Skin of body (tissue), 1 donor: ENCODE results near the gene TERB1. TPM values are rescaled to one million over a fixed set of nuclear protein-coding genes. Genes with fewer than 3 reads are reported as not detected.

Experiments used
- total RNA-seq: library from RNA; depleted of rRNA; stranded (reverse); fragments of >200 nt; gene quantifications from one replicate; pipeline ENCODE4 v1.2.3, GENCODE V29; 2014

The TERB1 gene
- total RNA-seq, 1 donor from 2014 or later, result 0.10 TPM

Other genes starting within 250 kb of the TERB1 start
- gene CKLF, start 249.0 kb downstream of the TERB1 start, total RNA-seq, result 35.5 TPM
- gene CMTM1, start 235.1 kb downstream of the TERB1 start, total RNA-seq, result 2.0 TPM
- 2.5 TPM for gene CMTM2, start 222.1 kb downstream of the TERB1 start, total RNA-seq
- 20.5 TPM for gene CMTM3, start 196.9 kb downstream of the TERB1 start, total RNA-seq
- gene CMTM4, start 104.8 kb downstream of the TERB1 start, total RNA-seq, result 18.7 TPM
- 113 TPM for gene DYNC1LI2, start 50.0 kb downstream of the TERB1 start, total RNA-seq
- gene NAE1, start 29.4 kb upstream of the TERB1 start, total RNA-seq, result 52.4 TPM
- not detected for gene CA7, start 42.8 kb upstream of the TERB1 start, total RNA-seq
- 7.4 TPM for gene PDP2, start 78.9 kb upstream of the TERB1 start, total RNA-seq
- gene CDH16, start 117.3 kb upstream of the TERB1 start, total RNA-seq, result not detected
- 2.8 TPM for gene RRAD, start 124.0 kb upstream of the TERB1 start, total RNA-seq
- 39.0 TPM for gene CIAO2B, start 132.8 kb upstream of the TERB1 start, total RNA-seq
- gene CES2, start 133.9 kb upstream of the TERB1 start, total RNA-seq, result 18.7 TPM
- gene CES3, start 159.7 kb upstream of the TERB1 start, total RNA-seq, result not detected
- 7.9 TPM for gene CES4A, start 187.0 kb upstream of the TERB1 start, total RNA-seq
- gene CBFB, start 227.6 kb upstream of the TERB1 start, total RNA-seq, result 51.0 TPM